Right hindlimb (tissue), 1 donor: ENCODE results near the gene CS.
A peak's percentile ranks its signal among the peaks of the same experiment; 100 is the strongest.
"Not testable (repeated sequence)": the region's sequence is repeated elsewhere in the genome, so short reads cannot be mapped to it uniquely, and the experiment has no call there.

Experiments used
- DNase-seq: peaks from one replicate; pipeline ENCODE4 v3.0.0-alpha.2; 2018

Gene CS

DNA sequence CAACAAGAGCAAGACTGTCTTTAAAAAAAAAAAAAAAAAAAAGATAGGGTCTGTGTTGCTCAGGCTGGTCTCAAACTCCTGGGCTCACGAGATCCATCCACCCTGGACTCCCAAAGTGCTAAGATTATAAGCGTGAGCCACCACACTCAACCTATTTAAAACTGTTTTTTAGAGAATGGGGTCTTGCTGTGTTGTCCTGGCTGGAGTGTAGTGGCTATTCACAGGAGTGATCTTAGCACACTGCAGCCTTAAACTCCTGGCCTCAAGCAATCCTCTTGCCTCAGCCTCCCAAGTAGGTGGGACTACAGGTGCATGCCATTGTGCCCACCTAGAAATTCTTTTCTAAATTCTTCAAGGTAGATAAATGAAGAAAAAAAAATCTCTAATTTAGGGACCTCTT is 25.8 kb downstream of the CS start:
- no peak for DNase-seq

- DNase-seq, result not testable (repeated sequence)
Observed at GRCh38 chr12:56272468-56272867, 27.7 kb downstream of the CS start.

DNA sequence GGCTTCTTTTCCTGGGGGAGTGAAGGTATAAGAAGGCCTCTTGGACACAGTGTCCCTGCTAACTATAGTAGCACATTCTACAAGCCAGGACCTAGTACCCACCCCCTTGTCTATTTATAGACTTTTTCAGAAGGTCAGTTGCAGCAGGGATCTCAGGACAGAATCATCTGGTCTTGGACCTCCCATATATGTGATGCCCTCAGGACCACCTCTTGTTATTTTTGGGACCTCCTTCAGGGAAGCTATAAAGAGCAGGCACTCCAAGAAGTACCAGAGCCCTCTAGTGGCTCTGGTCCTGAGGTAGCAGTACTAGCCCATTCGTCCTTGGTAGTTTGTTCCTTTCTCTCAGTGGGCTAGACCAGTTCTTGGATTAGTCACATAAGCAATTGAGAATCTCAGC is 29.1 kb downstream of the CS start:
- DNase-seq, result no peak

DNA sequence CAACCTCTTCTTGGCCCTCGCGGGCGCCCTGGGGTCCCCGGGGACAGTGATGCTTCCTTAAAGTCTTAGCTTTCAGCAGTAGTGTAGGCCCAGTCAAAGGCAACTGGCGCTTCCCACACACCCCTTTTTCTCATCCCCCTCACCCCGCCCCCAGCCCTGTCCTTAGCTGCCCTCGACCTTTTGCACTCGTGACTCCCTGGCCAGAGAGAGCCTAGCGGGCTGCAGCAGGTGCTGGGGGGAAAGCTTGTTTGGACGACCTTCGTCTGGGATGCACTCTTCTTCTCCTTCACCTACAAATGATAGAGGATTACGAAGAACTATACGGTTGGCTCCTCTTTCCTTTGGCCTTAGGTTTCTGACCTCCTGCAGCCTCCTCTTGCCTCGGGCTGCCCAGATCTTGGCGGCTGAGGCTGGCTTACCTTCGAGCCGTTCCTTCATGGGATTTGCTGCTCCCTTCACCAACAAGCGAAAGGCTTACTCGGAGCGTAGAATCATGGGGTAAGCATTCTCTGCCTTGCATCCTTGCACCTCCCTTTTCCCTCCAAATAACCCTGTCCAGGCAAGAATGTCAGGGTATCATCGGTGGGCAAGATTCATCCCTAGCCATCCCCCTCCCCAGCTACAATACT is 32.6 kb downstream of the CS start:
- DNase-seq, result no peak

- DNase-seq, result peak; percentile 94
Observed at GRCh38 chr12:56266693-56267442, 33.3 kb downstream of the CS start, which contains the start of gene COQ10A. COQ10A (plus strand) TSS chr12:56266942; CDS start chr12:56267119, 177 bp downstream.

- not testable (repeated sequence) for DNase-seq
Observed at GRCh38 chr12:56266068-56266692, 34.0 kb downstream of the CS start.

DNA sequence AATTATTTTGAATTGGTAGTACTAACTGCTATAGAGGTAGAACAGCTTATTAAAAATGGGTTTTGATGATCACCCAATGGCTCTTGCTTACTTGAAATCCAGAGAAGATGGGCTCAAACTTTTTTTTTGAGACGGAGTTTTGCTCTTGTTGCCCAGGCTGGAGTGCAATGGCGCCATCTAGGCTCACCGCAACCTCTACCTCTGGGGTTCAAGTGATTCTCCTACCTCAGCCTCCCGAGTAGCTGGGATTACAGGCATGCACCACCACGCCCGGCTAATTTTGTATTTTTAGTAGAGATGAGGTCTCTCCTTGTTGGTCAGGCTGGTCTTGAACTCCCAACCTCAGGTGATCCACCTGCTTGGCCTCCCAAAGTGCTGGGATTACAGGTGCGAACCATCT is 37.2 kb downstream of the CS start:
- not testable (repeated sequence) for DNase-seq

GRCh38 chr12:56261503-56262232 is 38.5 kb downstream of the CS start:
- DNase-seq, result no peak

GRCh38 chr12:56260921-56261320 is 39.2 kb downstream of the CS start:
- DNase-seq, result no peak

- no peak for DNase-seq
Observed at GRCh38 chr12:56260380-56260779, 39.8 kb downstream of the CS start.

DNA sequence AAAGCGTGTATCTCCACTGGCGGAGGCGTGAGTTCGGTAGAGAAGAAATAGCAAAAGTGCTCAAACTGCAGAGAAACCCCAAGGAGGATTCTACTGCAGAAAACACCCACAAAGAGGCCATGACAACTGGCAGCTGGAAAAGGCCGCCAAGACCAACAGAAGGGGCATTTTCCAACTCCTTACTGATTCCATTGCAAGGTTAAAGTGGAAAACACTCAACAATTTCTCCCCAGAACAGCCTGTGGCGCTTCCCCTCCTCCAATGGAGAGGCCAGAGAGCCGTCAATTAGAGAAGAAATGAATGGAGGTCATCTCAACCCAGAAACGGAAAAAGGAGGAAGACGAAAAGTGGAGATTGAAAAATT is 41.3 kb downstream of the CS start:
- DNase-seq, result no peak

GRCh38 chr12:56258068-56258819 is 41.9 kb downstream of the CS start, which contains the start of gene ANKRD52:
ANKRD52 (minus strand) TSS chr12:56258384; CDS start chr12:56258269, 115 bp downstream.
- DNase-seq, result peak; percentile 87

GRCh38 chr12:56257491-56258067 is 42.6 kb downstream of the CS start:
- peak; percentile 46 for DNase-seq

- DNase-seq, result no peak
Observed at GRCh38 chr12:56257071-56257470, 43.1 kb downstream of the CS start.

GRCh38 chr12:56256326-56256960 is 43.7 kb downstream of the CS start:
- DNase-seq, result no peak

- no peak for DNase-seq
Observed at GRCh38 chr12:56255671-56256070, 44.5 kb downstream of the CS start.

GRCh38 chr12:56253091-56253490 is 47.0 kb downstream of the CS start:
- DNase-seq, result no peak

DNA sequence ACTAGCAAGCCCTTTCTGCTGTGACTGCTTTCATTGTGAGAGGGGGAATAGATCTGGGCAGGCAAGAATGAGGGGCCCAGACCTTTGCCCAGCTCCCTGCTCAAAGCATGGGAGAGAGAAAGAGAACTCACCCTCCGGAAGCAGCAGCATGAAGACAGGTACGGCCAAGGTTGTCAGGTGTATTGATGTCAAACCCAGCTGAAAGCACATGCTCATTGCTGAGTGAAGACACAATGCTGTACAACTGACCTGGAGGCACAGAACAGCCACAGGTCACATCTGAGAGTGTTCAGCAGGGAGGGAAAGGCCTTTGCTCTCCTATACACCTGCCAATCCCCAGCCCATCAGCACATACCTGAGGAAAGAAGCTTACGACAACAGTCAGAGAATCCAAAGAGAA is 47.5 kb downstream of the CS start:
- DNase-seq, result no peak

GRCh38 chr12:56248711-56249110 is 51.4 kb downstream of the CS start:
- DNase-seq, result no peak

- no peak for DNase-seq
Observed at GRCh38 chr12:56247923-56248322, 52.2 kb downstream of the CS start.

DNA sequence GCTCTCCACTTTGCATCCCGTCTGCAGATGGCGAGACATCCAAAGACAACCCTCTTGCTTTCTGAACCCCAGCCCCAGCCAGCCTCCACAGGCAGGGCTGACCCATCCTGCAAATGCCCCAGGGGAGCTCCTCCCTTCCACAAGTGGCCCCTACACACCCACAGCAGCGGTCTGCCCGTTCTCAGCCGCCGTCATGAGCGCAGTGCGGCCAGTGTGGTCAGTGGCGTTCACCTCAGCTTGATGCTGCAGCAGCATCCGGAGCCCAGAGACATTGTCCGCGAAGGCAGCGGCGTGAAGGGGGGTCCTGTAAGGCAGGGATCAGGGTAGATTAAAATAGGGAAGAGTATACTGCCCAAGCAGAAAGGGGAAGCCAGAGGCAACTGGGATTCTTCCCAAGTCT is 55.6 kb downstream of the CS start:
- no peak for DNase-seq

DNA sequence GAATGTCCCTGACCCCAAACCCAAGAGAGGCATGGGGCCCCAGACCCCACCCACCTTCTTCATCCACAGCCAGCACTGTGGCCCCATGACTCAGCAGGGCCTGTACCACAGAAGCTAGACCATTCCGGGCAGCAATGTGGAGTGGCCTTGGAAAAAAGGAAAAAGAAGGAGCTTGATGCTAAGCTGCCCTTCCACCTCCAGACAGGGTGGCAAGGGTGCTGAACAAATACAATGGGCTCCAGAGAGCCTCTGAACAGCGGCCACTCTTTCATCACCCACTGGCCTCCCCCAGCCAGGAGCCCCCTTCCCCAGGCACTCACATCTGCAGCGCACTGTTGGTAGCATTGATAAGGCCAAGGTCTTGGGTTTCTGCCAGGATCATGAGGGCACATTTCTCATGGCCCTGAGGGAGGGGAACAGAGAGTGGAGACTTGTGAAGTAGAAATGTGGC is 56.4 kb downstream of the CS start:
- DNase-seq, result no peak
